K562 (cell line): ENCODE data around the gene RSRC1. TPM values are rescaled to one million over a fixed set of nuclear protein-coding genes. Genes with fewer than 3 reads are reported as not detected.

Experiments
- ATAC-seq: fragments of 200-7000 bp; cut with Tn5 transposase; 3 replicates; pipeline ENCODE4 v1.9.1; 2020; ENCODE audit warnings: moderate library complexity
- BruUV-seq: library from RNA; stranded (reverse); fragments of 400-500 nt; replicated peaks from 2 replicates; lab custom pipeline; 2021; lab: Mats Ljungman, UMichigan
- CTCF ChIA-PET: fragments of 300-600 bp; formaldehyde crosslinking; extraction: SDS; loops from one replicate; lab custom pipeline; 2021; ENCODE audit warnings: low intra/inter-chr PET ratio; lab: Yijun Ruan, JAX
- POLR2A ChIA-PET: fragments of 300-600, 350-650 bp; sonication (Branson Sonifier 250); formaldehyde crosslinking; extraction: SDS; loops from one replicate; lab custom pipeline; 2021; ENCODE audit warnings: antibody characterized with exemption, inconsistent platforms; lab: Yijun Ruan, JAX
- DNase-seq, 4 experiments: peaks; one replicate each; pipeline versions ENCODE4 v3.0.0 to v3.0.0-alpha.2; 2011 to 2018; ENCODE audit warnings: low spot score in 3 of 4, mixed read lengths in 3 of 4; ENCODE audit errors: extremely low read depth in 1 of 4
- FAIRE-seq: peaks from 2 replicates; lab custom pipeline; 2011; peaks lifted over from hg19 to GRCh38; lab: Jason Lieb, UNC
- H2AFZ ChIP-seq: 2 replicates; pipeline ENCODE4 v1.6.0; 2011; ENCODE audit warnings: low read depth, low read length, control low read depth, inconsistent platforms
- H3K27ac ChIP-seq: fragments of 200-600 bp; 3 replicates; pipeline ENCODE4 v1.8.0; 2011; ENCODE audit warnings: low read depth, mild to moderate bottlenecking, control low read depth, inconsistent platforms, low read length, moderate library complexity, mixed read lengths; ENCODE audit errors: extremely low read depth
- H3K27me3 ChIP-seq, 2 experiments: fragments of 300-600 bp in 1 of 2; 2 replicates in 1 of 2; 3 replicates in 1 of 2; pipeline versions ENCODE4 v1.6.0 to v1.8.0; 2011; ENCODE audit warnings: inconsistent platforms in 2 of 2, low read length in 2 of 2, mild to moderate bottlenecking in 1 of 2, mixed read lengths in 1 of 2, moderate library complexity in 1 of 2; ENCODE audit not compliant: control insufficient read depth in 2 of 2, insufficient read depth in 2 of 2
- H3K36me3 ChIP-seq: fragments of 300-600 bp; 3 replicates; pipeline ENCODE4 v1.8.0; 2011; ENCODE audit warnings: mild to moderate bottlenecking, low read length, inconsistent platforms; ENCODE audit not compliant: control insufficient read depth, insufficient read depth
- H3K4me1 ChIP-seq, 2 experiments: fragments of 200-600 bp in 1 of 2; replicated peaks in 1 of 2; 2 replicates in 1 of 2; 3 replicates in 1 of 2; pipeline versions ENCODE4 v1.5.1 to v1.8.0; 2011; ENCODE audit warnings: inconsistent platforms in 2 of 2, low read length in 2 of 2, mild to moderate bottlenecking in 1 of 2, mixed read lengths in 1 of 2, moderate library complexity in 1 of 2; ENCODE audit not compliant: control insufficient read depth in 2 of 2, insufficient read depth in 2 of 2
- H3K4me2 ChIP-seq: 2 replicates; pipeline ENCODE4 v1.6.1; 2011; ENCODE audit warnings: low read length, control low read depth, inconsistent platforms, mixed read lengths; ENCODE audit not compliant: insufficient read depth
- H3K4me3 ChIP-seq: fragments of 200-600 bp; sonication (generic), shearing (Covaris generic); 2 replicates; pipeline ENCODE4 v1.5.1; 2016; ENCODE audit warnings: control low read depth, inconsistent platforms
- H3K79me2 ChIP-seq: fragments of 200-600 bp; 3 replicates; pipeline ENCODE4 v1.8.0; 2011; ENCODE audit warnings: low read length, inconsistent platforms; ENCODE audit not compliant: control insufficient read depth, insufficient read depth
- H3K9ac ChIP-seq, 2 experiments: 2 replicates each; pipeline versions ENCODE4 v1.6.0 to v1.6.1; 2011; ENCODE audit warnings: low read depth in 2 of 2, low read length in 2 of 2, control low read depth in 1 of 2, inconsistent platforms in 1 of 2, mild to moderate bottlenecking in 1 of 2, mixed read lengths in 1 of 2; ENCODE audit not compliant: insufficient read depth in 1 of 2
- H3K9me1 ChIP-seq: one replicate; pipeline ENCODE4 v1.6.0; 2011; ENCODE audit warnings: inconsistent platforms, mild to moderate bottlenecking, low read length, moderate library complexity; ENCODE audit not compliant: control insufficient read depth, insufficient read depth
- H3K9me3 ChIP-seq: replicated peaks from 2 replicates; pipeline ENCODE4 v1.5.1; 2011; ENCODE audit warnings: low read depth, low read length, inconsistent platforms; ENCODE audit not compliant: control insufficient read depth, insufficient read depth
- H4K20me1 ChIP-seq: replicated peaks from 2 replicates; pipeline ENCODE4 v1.6.1; 2011; ENCODE audit warnings: low read length, inconsistent platforms, mixed read lengths; ENCODE audit not compliant: control insufficient read depth, insufficient read depth
- BDP1 ChIP-seq: IDR thresholded peaks from 3 replicates; pipeline ENCODE4 v1.6.1; 2011; ENCODE audit not compliant: insufficient read length, insufficient read depth
- CBX3 ChIP-seq, 2 experiments: IDR thresholded peaks; 1 replicate in 1 of 2; 2 replicates in 1 of 2; pipeline ENCODE4 v1.6.1; 2012; ENCODE audit warnings: inconsistent platforms in 2 of 2, low read length in 2 of 2, borderline replicate concordance in 1 of 2, control low read depth in 1 of 2
- DEAF1 ChIP-seq: fragments of 450-650 bp; formaldehyde crosslinking; IDR thresholded peaks from 2 replicates; pipeline ENCODE4 v1.4.0; 2020; ENCODE audit warnings: mild to moderate bottlenecking, moderate library complexity
- EP300 ChIP-seq: IDR thresholded peaks from 2 replicates; pipeline ENCODE4 v1.6.1; 2012; ENCODE audit warnings: low read length, improper control_type of control experiment
- GMEB1 ChIP-seq: fragments of 250-450 bp; sonication (Bioruptor Pico); IDR thresholded peaks from 2 replicates; pipeline ENCODE4 v1.4.0; 2020; ENCODE audit warnings: mild to moderate bottlenecking
- JUN ChIP-seq, 2 experiments: sonication (generic) in 1 of 2; formaldehyde crosslinking in 1 of 2; IDR thresholded peaks; 2 replicates each; pipeline versions ENCODE4 v1.6.1 to v1.8.0; 2012 to 2022; ENCODE audit warnings: borderline replicate concordance in 2 of 2, mild to moderate bottlenecking in 2 of 2, improper control_type of control experiment in 1 of 2, low read depth in 1 of 2, low read length in 1 of 2, missing genetic modification reagents in 1 of 2
- PURB ChIP-seq: sonication (generic); formaldehyde crosslinking; IDR thresholded peaks from 2 replicates; pipeline ENCODE4 v1.9.0; 2021; ENCODE audit warnings: low read depth, mild to moderate bottlenecking, missing genetic modification reagents
- RCOR1 ChIP-seq, 2 experiments: IDR thresholded peaks; 2 replicates each; pipeline ENCODE4 v1.6.1; 2012; ENCODE audit warnings: low read depth in 2 of 2, low read length in 2 of 2, borderline replicate concordance in 1 of 2, improper control_type of control experiment in 1 of 2
- TEAD4 ChIP-seq, 2 experiments: sonication (generic) in 1 of 2; formaldehyde crosslinking in 1 of 2; IDR thresholded peaks; 2 replicates each; pipeline versions ENCODE4 v1.6.1 to v1.8.0; 2012 to 2022; ENCODE audit warnings: borderline replicate concordance in 1 of 2, inconsistent platforms in 1 of 2, low read length in 1 of 2, mild to moderate bottlenecking in 1 of 2, missing genetic modification reagents in 1 of 2
- ZNF444 ChIP-seq: fragments of 250-450 bp; sonication (Bioruptor Pico); IDR thresholded peaks from 2 replicates; pipeline ENCODE4 v1.4.0; 2020; ENCODE audit warnings: mild to moderate bottlenecking, moderate library complexity
- ZNF586 ChIP-seq: fragments of 450-650 bp; formaldehyde crosslinking; conservative IDR thresholded peaks from 2 replicates; pipeline ENCODE4 v1.4.0; 2020; ENCODE audit warnings: mild to moderate bottlenecking, moderate library complexity
- ZZZ3 ChIP-seq: fragments of 450-650 bp; IDR thresholded peaks from 2 replicates; pipeline ENCODE4 v1.6.1; 2016; ENCODE audit warnings: antibody characterized with exemption, mild to moderate bottlenecking, moderate library complexity
- whole genome bisulfite sequencing: fragments of 100-300 bp; shearing (Covaris generic); methylation state at CpG from one replicate; pipeline ENCODE4 v1.1.6; 2016; ENCODE audit warnings: low coverage, mixed read lengths; ENCODE audit not compliant: insufficient coverage; ENCODE audit errors: missing lambda C conversion rate; 5-methylcytosine and 5-hydroxymethylcytosine counted together
- in situ Hi-C: fragments of 300-500 bp; cut with MboI; formaldehyde crosslinking; loops from 4 replicates; pipeline ENCODE4 v1.15.0; 2018; ENCODE audit warnings: inconsistent platforms, mixed read lengths
- intact Hi-C: fragments of 100-400 bp; cut with micrococcal nuclease; formaldehyde crosslinking; loops from 2 replicates; pipeline ENCODE4 v1.14.2; 2022
- polyA plus RNA-seq, 8 experiments: library from polyadenylated mRNA; depleted of rRNA in 4 of 8; stranded (reverse) in 5 of 8; unstranded in 3 of 8; fragments of >200 nt; fragmentation: Nextera tagmentation in 2 of 8; fragmentation: Illumina TruSeq in 1 of 8; extraction: Ambion mirVana in 2 of 8; extraction: Trizol in 1 of 8; gene quantifications; 2 replicates each; pipeline versions ENCODE4 v1.2.1 to v1.2.3, GENCODE V29; 2011 to 2014; ENCODE audit warnings: inconsistent platforms in 1 of 8, missing spikeins in 1 of 8
- total RNA-seq, 7 experiments: library from RNA; depleted of rRNA in 6 of 7; stranded (reverse); fragments of >200 nt in 6 of 7; fragmentation: Illumina TruSeq in 2 of 7; extraction: Trizol in 2 of 7; gene quantifications; 2 replicates each; pipeline versions ENCODE4 v1.2.1 to v1.2.3, GENCODE V29; 2011 to 2021; ENCODE audit warnings: low replicate concordance in 1 of 7
- TF ChIP-seq, protein P1 (sequence below): fragments of 250-450 bp; sonication (Bioruptor Pico); IDR thresholded peaks from 2 replicates; pipeline ENCODE4 v1.8.0; 2022; ENCODE audit warnings: inconsistent platforms, mild to moderate bottlenecking, moderate library complexity, borderline replicate concordance

RSRC1 gene
- total and polyA plus RNA-seq, 9 of the 15 experiments (the other 6 are each of a cell fraction or from before 2014, with no cell fraction given): 19.3 to 128 (median 75.5) TPM

DNA sequence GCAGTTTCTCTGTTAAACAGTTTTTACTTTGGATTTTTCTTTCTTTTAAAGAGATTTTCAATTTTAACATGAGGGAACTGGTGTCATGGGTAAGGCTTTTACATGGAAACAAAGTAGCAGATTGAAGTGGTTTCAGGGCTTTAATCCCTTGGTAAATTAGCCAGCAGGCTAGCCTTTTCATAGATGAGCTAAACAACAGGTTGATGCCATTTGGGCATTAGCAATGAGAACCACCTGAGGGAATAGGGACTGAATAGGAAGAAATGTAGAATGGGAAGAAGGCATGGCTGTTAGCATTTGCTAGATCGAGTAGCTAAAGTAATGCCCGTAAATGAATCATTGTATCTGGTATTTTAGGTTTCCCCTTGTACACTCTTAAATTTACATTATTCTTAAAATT, 295.6 kb downstream of the RSRC1 start (continued):
- TF ChIP-seq, protein P1, sequence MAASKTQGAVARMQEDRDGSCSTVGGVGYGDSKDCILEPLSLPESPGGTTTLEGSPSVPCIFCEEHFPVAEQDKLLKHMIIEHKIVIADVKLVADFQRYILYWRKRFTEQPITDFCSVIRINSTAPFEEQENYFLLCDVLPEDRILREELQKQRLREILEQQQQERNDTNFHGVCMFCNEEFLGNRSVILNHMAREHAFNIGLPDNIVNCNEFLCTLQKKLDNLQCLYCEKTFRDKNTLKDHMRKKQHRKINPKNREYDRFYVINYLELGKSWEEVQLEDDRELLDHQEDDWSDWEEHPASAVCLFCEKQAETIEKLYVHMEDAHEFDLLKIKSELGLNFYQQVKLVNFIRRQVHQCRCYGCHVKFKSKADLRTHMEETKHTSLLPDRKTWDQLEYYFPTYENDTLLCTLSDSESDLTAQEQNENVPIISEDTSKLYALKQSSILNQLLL: no peak
- TF ChIP-seq JUN (IDR thresholded peaks at IDR 0.05; ENCODE audit: borderline replicate concordance, low read depth, low read length) (no peak), JUN (CRISPR knock-in tag; IDR thresholded peaks at IDR 0.05; ENCODE audit: borderline replicate concordance) (no peak), DEAF1 (CRISPR knock-in tag) (no peak), CBX3 (IDR thresholded peaks at IDR 0.05; ENCODE audit: borderline replicate concordance in 1 of 2, low read length in 2 of 2) (no peak), ZNF444 (CRISPR knock-in tag) (no peak)

DNA sequence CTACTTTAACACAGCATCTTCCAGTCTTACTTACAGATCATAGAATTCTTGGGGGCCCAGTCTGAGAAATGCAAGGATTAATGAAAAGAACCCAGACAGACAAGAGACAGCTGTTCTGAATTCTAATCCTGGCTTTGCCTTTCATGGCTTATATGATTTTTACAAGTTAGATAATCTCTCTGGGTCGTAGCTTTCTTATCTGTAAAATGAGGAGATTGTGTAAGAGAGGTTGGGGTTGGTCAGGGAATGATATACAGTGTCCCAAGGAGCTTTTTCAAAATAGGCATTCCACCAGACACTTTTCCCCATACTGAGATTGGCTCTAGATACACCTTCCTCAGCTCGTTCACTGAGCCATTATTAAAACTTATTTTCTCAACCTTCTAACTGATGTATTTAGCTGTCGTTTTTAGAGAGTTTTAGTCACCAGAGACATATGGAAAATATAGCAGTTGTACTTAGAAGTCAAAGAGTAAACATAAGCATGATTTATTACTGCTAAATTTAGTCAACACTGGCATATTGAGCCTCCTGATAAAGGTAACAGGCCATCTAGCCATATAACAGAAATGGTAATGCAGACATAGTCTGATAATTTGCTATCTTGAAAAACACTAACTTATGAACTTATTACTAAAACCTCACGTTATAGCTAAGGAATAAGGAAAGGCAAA, 298.1 kb downstream of the RSRC1 start:
- H3K36me3 ChIP-seq: no peaks in the 10 kb centered on the region
- FAIRE-seq (peak; percentile 74), DNase-seq (peak in 2 of 4 experiments; percentile 24 to 52), ATAC-seq (peak; percentile 83)
- 0% methylated on average over 4 of the region's 4 CpGs for WGBS
- ChIA-PET POLR2A (interaction anchor here (0.8 to 2.3 kb wide), 3 partner anchors 8 to 27 kb away, joined by 4 to 6 read pairs (median 6); no protein-coding TSS in a partner anchor), CTCF (no interaction called here)
- H3K9ac ChIP-seq: no peak overlapping the region
- intact Hi-C loops (no loop called here), in situ Hi-C loops (no loop called here)
- no peaks in the 10 kb centered on the region for H3K79me2 ChIP-seq
- no peaks in the 10 kb centered on the region for H3K9me1 ChIP-seq
- no peak overlapping the region for H3K4me3 ChIP-seq
- peak overlapping the region; percentile 42 for H3K4me2 ChIP-seq
- H3K27ac ChIP-seq: peak overlapping the region; percentile 62
- H3K9me3 ChIP-seq: no peaks in the 10 kb centered on the region
- no peaks in the 10 kb centered on the region for H4K20me1 ChIP-seq
- no peak overlapping the region for H2AFZ ChIP-seq
- no peaks in the 10 kb centered on the region for H3K27me3 ChIP-seq
- H3K4me1 ChIP-seq: peaks cover 0 to 16% of the 10 kb centered on the region in 2 experiments; a peak in 2 of 5 replicates
- no TSS peak for BruUV-seq
- no peak for TF ChIP-seq GMEB1 (CRISPR knock-in tag)
- TF ChIP-seq ZZZ3: no peak
- TF ChIP-seq TEAD4 (IDR thresholded peaks at IDR 0.05; ENCODE audit: low read length): peak; percentile 94
- no peak for TF ChIP-seq TEAD4 (CRISPR knock-in tag; IDR thresholded peaks at IDR 0.05; ENCODE audit: borderline replicate concordance)
- TF ChIP-seq PURB (CRISPR knock-in tag): no peak
- TF ChIP-seq BDP1: no peak
- no peak for TF ChIP-seq ZNF586 (CRISPR knock-in tag)
- 0 out of 4 replicates have a peak, but pooled peaks of 1 of the 2 experiments have one; percentile 35 for TF ChIP-seq RCOR1 (IDR thresholded peaks at IDR 0.05; ENCODE audit: borderline replicate concordance in 1 of 2, low read depth in 2 of 2, low read length in 2 of 2)
- peak; percentile 84 for TF ChIP-seq EP300
